ENCODE data around the gene DAZAP1.
"Not testable (repeated sequence)": the region's sequence is repeated elsewhere in the genome, so short reads cannot be mapped to it uniquely, and the experiment has no call there.

The DAZAP1 gene

DNA sequence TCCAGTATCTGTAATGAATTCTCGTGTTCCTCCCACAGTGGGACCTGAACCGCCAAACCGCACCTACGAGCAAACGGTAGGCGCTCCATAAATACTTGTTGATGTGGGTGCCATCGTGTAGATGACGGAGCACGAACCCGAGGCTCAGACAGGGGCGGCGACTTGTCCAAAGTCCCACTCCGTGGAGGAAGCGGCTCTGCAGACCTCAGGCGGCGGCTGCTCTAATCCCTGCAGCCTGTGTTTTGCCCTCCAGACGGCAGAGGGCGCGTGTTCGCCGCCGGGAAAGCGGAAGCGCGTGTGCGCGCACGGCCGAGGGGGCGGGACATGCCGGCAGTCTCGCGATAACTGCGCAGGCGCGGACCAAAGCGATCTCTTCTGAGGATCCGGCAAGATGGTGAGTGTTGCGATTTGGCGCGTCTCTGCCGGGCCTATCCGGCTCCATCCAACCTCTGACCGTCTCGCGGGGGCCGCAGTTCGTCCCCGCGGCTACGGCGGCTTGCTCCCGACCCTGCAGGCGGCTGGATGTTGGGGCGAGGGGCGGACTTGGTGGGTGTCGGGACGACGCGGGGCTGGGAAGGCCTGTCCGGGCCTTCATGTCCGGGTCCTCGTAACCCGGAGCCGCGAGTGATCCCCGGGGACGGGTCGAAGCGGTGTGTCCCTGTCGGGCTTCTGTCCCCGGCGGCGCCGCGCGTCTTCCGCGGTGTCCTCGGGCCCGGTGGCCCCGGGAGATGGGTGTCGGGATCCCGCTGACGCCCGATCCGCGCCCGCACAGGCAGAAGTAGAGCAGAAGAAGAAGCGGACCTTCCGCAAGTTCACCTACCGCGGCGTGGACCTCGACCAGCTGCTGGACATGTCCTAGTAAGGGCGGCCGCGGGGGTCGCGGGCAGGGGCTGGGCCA lies 30.9 kb downstream of the DAZAP1 start, which contains the start of gene RPS15:
RPS15 (plus strand) TSS at position 362 of the 898 bp plus-strand sequence; CDS start at position 392, 30 bp downstream.
- in situ Hi-C loops (cut with MboI; ENCODE audit: low pct_unique_long_range_greater_than_20kb, low sequenced_read_pairs, unreplicated experiment), result no loop called here

DNA sequence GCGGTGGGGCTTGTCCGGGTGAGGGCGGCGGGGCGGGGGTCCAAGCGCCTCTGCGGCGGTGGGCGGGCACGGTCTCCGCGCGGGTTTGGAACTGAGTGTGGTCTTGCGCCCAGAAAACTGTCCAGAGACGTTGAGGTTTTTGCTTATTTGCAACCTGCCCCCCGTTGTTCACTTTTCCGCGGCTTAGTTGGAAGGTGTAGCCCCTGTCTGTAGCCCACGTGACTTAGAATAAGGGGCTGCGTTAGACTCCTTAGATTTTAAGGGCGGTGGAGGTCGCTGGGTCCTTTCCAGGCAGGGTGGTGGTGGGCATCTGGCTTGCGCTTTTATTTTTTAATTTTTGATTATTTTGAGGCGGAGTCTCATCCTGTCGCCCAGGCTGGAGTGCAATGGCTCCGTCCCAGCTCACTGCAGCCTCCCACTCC lies 31.6 kb downstream of the DAZAP1 start:
- in situ Hi-C loops (cut with MboI; ENCODE audit: low pct_unique_long_range_greater_than_20kb, low sequenced_read_pairs, unreplicated experiment), result no loop called here
- TF ChIP-seq, protein P1, sequence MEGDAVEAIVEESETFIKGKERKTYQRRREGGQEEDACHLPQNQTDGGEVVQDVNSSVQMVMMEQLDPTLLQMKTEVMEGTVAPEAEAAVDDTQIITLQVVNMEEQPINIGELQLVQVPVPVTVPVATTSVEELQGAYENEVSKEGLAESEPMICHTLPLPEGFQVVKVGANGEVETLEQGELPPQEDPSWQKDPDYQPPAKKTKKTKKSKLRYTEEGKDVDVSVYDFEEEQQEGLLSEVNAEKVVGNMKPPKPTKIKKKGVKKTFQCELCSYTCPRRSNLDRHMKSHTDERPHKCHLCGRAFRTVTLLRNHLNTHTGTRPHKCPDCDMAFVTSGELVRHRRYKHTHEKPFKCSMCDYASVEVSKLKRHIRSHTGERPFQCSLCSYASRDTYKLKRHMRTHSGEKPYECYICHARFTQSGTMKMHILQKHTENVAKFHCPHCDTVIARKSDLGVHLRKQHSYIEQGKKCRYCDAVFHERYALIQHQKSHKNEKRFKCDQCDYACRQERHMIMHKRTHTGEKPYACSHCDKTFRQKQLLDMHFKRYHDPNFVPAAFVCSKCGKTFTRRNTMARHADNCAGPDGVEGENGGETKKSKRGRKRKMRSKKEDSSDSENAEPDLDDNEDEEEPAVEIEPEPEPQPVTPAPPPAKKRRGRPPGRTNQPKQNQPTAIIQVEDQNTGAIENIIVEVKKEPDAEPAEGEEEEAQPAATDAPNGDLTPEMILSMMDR (IDR thresholded peaks at IDR 0.05; ENCODE audit: extremely low read depth, insufficient read depth, missing control alignments), result no peak
- DNase-seq (ENCODE audit: low spot score), result no peak

More for the DNA sequence above, 30.9 kb downstream of the DAZAP1 start, which contains the start of gene RPS15:
- peak; percentile 99 for DNase-seq (ENCODE audit: low spot score)
- TF ChIP-seq, protein P1 (IDR thresholded peaks at IDR 0.05; ENCODE audit: extremely low read depth, insufficient read depth, missing control alignments), result peak; percentile 99

DNA sequence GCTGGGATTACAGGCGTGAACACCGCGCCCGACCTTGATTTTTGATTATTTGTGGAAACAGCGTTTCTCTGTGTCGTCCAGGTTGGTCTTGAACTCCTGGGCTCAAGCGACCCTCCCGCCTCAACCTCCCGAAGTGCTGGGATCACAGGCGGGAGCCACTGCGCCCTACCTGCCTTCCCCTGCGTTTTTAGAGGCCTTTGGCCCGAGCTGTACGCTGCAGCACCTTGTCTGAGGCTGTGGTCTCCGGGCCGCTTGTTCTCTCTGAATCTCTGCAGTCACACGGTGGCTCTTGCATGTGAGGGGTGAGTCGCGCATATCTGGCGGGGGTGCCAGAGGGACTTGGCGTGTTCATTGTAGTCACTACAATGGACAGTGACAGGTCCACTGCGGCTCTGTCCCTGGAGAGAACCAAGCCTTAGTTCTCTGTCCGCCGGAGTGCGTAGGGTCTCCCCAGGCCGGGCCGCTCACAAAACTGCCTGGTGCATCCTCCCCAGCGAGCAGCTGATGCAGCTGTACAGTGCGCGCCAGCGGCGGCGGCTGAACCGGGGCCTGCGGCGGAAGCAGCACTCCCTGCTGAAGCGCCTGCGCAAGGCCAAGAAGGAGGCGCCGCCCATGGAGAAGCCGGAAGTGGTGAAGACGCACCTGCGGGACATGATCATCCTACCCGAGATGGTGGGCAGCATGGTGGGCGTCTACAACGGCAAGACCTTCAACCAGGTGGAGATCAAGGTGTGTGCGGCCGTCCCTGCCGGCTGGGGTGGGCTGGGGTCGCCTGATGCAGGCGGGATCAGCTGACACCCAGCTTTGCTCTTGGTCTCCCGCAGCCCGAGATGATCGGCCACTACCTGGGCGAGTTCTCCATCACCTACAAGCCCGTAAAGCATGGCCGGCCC lies 32.4 kb downstream of the DAZAP1 start:
- in situ Hi-C loops (cut with MboI; ENCODE audit: low pct_unique_long_range_greater_than_20kb, low sequenced_read_pairs, unreplicated experiment); DNase-seq (ENCODE audit: low spot score): not testable (repeated sequence)

DNA sequence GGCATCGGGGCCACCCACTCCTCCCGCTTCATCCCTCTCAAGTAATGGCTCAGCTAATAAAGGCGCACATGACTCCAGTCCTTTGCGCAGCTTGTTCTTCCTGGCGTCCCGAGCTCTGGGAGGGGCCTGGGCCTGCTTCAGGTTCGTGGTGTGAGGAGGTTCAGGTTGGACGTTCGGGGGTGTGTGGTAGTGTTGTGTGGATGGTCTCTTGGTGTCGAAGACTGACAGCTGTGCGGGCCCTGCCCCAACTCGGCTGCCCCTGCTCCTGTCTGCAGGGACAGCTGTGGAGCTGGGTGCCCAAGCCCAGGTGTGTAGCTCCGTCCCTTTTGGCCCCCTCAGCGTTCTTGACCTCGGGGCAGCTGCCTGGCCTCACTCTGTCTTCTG lies 33.0 kb downstream of the DAZAP1 start:
- in situ Hi-C loops (cut with MboI; ENCODE audit: low pct_unique_long_range_greater_than_20kb, low sequenced_read_pairs, unreplicated experiment), result no loop called here
- TF ChIP-seq, protein P1 (IDR thresholded peaks at IDR 0.05; ENCODE audit: extremely low read depth, insufficient read depth, missing control alignments), result no peak
- no peak for DNase-seq (ENCODE audit: low spot score)

DNA sequence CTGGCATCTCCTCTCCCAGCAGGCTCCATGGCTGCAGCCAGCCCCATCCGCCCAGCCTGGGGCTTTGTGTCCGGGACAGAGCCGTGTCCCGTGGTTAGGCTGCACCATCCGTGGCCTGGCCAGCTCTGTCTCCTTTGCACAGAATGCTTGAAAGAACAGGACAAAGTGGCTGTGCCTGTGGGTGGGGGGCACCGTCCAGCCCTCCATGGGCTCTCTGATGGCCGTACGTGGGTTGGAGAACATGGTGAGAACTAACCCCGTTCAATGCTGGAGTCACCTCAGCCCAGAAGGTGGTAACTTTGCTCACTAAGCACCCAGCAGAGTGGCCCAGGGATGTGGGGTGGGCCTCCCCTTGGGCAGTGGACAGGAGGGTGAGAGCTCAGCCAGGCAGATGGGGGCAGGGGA lies 33.6 kb downstream of the DAZAP1 start:
- TF ChIP-seq, protein P1 (IDR thresholded peaks at IDR 0.05; ENCODE audit: extremely low read depth, insufficient read depth, missing control alignments), result no peak
- no peak for DNase-seq (ENCODE audit: low spot score)
- in situ Hi-C loops (cut with MboI; ENCODE audit: low pct_unique_long_range_greater_than_20kb, low sequenced_read_pairs, unreplicated experiment), result no loop called here

DNA sequence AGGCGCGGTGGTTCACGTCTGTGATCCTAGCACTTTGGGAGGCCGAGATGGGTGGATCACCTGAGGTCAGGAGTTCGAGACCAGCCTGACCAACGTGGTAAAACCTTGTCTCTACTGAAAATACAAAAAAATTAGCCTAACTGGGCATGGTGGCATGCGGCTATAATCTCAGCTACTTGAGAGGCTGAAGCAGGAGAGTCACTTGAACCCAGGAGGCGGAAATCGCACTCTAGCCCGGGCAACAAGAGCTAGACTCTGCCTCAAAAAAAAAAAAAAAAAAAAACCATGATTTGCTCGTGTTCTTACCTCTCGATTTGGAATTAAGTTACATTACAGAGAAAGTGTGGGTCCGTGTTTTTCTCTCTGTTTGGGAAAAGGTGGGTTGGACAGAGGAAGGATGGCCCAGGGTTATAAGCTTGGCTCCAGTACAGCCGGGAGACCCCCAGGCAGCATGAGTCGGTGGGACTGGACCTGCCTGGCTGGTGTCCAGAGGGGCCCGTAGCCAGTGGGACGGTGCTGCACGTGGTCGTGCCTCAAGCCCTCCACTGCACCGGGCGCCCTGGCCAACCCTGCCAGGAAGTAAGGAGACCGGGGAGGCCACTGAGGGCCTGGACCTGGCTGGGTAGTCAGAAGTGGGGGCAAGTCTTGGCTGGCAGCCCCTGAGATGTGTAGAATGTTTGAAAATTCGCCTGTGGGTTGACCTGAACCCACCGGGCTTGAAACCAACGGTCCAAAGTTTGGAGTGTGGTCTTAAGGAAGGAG lies 34.5 kb downstream of the DAZAP1 start:
- in situ Hi-C loops (cut with MboI; ENCODE audit: low pct_unique_long_range_greater_than_20kb, low sequenced_read_pairs, unreplicated experiment), result no loop called here
- TF ChIP-seq, protein P1 (IDR thresholded peaks at IDR 0.05; ENCODE audit: extremely low read depth, insufficient read depth, missing control alignments), result no peak
- DNase-seq (ENCODE audit: low spot score), result no peak

Measured in GM13977 (cell line).